Measurements from ENCODE around the gene RHOBTB3. TPM values are rescaled to one million over a fixed set of nuclear protein-coding genes. Genes with fewer than 3 reads are reported as not detected.
A peak's percentile ranks its signal among the peaks of the same experiment; 100 is the strongest.

The RHOBTB3 gene
- total RNA-seq, 1 experiment from 2014 or later: 84.3 TPM

- Histone ChIP-seq H3K27me3 (ENCODE audit: insufficient read depth, low read length) (no peaks in the 10 kb centered on the region), H2AFZ (ENCODE audit: low read depth, low read length, poor library complexity, severe bottlenecking) (peak overlapping the region; percentile 40), H3K79me2 (ENCODE audit: insufficient read depth, low read length) (peaks cover 25% of the 10 kb centered on the region), H3K27ac (ENCODE audit: low read depth, low read length) (no peak overlapping the region), H3K4me1 (ENCODE audit: control insufficient read depth in 1 of 2, insufficient read depth in 2 of 2, low read length in 2 of 2) (peaks cover 43 to 54% of the 10 kb centered on the region in 2 experiments), H3K36me3 (ENCODE audit: control insufficient read depth in 1 of 2, insufficient read depth in 2 of 2, low read length in 2 of 2) (no peaks in the 10 kb centered on the region; a peak in 2 of 4 replicates), H3K4me2 (ENCODE audit: low read length) (peak overlapping the region; percentile 93), H4K20me1 (ENCODE audit: insufficient read depth) (no peaks in the 10 kb centered on the region), H3K9me2 (ENCODE audit: insufficient read depth) (no peaks in the 10 kb centered on the region), H3K9me3 (ENCODE audit: control insufficient read depth in 1 of 2, insufficient read depth in 1 of 2, low read depth in 1 of 2, low read length in 2 of 2) (no peaks in the 10 kb centered on the region), H3K4me3 (replicated peaks in 1 of 2; ENCODE audit: low read depth in 1 of 2, low read length in 2 of 2) (no peak overlapping the region), H3K9ac (ENCODE audit: low read length) (no peak overlapping the region)
- ChIA-PET RAD21 (ENCODE audit: low non-redundant PET in 1 of 2, low total read pairs in 2 of 2, uncharacterized antibody in 2 of 2, unreplicated experiment in 2 of 2) (no interaction called here), CTCF (no interaction called here), POLR2A (no interaction called here)
- BruUV-seq (replicated peaks): no TSS peak
- DNase-seq (ENCODE audit: low read depth, low spot score) (no peak), ATAC-seq (no peak)
- intact Hi-C loops (cut with micrococcal nuclease): loop anchor here (2.0 to 10.0 kb wide), 3 partner anchors 15 to 1075 kb away; partner anchors contain the start of genes ERAP1 and GLRX
- TF ChIP-seq SP1 (IDR thresholded peaks at IDR 0.05; ENCODE audit: low read depth) (no peak), EZH2 (IDR thresholded peaks at IDR 0.05) (no peak), YY1 (IDR thresholded peaks at IDR 0.05; ENCODE audit: extremely low read depth, insufficient replicate concordance, low read depth, low read length) (no peak), CBX3 (IDR thresholded peaks at IDR 0.05; ENCODE audit: low read depth) (no peak), TCF7L2 (IDR thresholded peaks at IDR 0.05; ENCODE audit: borderline replicate concordance, extremely low read depth, insufficient read depth, insufficient read length) (no peak), RAD21 (IDR thresholded peaks at IDR 0.05; ENCODE audit: low read depth) (no peak), EZH2phosphoT487 (IDR thresholded peaks at IDR 0.05; ENCODE audit: borderline replicate concordance) (no peak), CEBPB (IDR thresholded peaks at IDR 0.05; ENCODE audit: low read depth) (no peak), FOSL1 (IDR thresholded peaks at IDR 0.05; ENCODE audit: low read depth) (no peak), MAX (IDR thresholded peaks at IDR 0.05) (no peak), ZNF274 (IDR thresholded peaks at IDR 0.05; ENCODE audit: low read depth, low read length) (no peak), EGR1 (IDR thresholded peaks at IDR 0.05; ENCODE audit: low read depth) (no peak), JUND (IDR thresholded peaks at IDR 0.05) (no peak), SIN3A (IDR thresholded peaks at IDR 0.05; ENCODE audit: low read depth) (no peak), REST (IDR thresholded peaks at IDR 0.05; ENCODE audit: low read depth) (no peak), POLR2A (IDR thresholded peaks at IDR 0.05; ENCODE audit: borderline replicate concordance, extremely low read depth, insufficient read depth, insufficient read length) (no peak), SRF (IDR thresholded peaks at IDR 0.05; ENCODE audit: low read depth) (no peak), CTCF (IDR thresholded peaks at IDR 0.05 in 2 of 3, conservative IDR thresholded peaks at IDR 0.05 in 1 of 3; ENCODE audit: borderline replicate concordance in 1 of 3, insufficient read depth in 1 of 3, low read depth in 2 of 3, low read length in 2 of 3) (no peak), ELF1 (IDR thresholded peaks at IDR 0.05; ENCODE audit: borderline replicate concordance, low read depth) (no peak)
- TF ChIP-seq, protein P1, sequence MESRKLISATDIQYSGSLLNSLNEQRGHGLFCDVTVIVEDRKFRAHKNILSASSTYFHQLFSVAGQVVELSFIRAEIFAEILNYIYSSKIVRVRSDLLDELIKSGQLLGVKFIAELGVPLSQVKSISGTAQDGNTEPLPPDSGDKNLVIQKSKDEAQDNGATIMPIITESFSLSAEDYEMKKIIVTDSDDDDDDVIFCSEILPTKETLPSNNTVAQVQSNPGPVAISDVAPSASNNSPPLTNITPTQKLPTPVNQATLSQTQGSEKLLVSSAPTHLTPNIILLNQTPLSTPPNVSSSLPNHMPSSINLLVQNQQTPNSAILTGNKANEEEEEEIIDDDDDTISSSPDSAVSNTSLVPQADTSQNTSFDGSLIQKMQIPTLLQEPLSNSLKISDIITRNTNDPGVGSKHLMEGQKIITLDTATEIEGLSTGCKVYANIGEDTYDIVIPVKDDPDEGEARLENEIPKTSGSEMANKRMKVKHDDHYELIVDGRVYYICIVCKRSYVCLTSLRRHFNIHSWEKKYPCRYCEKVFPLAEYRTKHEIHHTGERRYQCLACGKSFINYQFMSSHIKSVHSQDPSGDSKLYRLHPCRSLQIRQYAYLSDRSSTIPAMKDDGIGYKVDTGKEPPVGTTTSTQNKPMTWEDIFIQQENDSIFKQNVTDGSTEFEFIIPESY (IDR thresholded peaks at IDR 0.05; ENCODE audit: extremely low read depth, insufficient replicate concordance, low read length): no peak
These were observed 1.8 kb upstream of the RHOBTB3 start for GRCh38 chr5:95729115-95730010.
